GM21576 (cell line): ENCODE data around the gene CASP8AP2.
"Not testable (repeated sequence)": the region's sequence is repeated elsewhere in the genome, so short reads cannot be mapped to it uniquely, and the experiment has no call there.

Experiments
- ATAC-seq: cut with Tn5 transposase; IDR thresholded peaks from one replicate; pipeline ENCODE4 v1.9.1; 2021; ENCODE audit warnings: mild to moderate bottlenecking, moderate library complexity; ENCODE audit not compliant: unreplicated experiment

CASP8AP2 gene

DNA sequence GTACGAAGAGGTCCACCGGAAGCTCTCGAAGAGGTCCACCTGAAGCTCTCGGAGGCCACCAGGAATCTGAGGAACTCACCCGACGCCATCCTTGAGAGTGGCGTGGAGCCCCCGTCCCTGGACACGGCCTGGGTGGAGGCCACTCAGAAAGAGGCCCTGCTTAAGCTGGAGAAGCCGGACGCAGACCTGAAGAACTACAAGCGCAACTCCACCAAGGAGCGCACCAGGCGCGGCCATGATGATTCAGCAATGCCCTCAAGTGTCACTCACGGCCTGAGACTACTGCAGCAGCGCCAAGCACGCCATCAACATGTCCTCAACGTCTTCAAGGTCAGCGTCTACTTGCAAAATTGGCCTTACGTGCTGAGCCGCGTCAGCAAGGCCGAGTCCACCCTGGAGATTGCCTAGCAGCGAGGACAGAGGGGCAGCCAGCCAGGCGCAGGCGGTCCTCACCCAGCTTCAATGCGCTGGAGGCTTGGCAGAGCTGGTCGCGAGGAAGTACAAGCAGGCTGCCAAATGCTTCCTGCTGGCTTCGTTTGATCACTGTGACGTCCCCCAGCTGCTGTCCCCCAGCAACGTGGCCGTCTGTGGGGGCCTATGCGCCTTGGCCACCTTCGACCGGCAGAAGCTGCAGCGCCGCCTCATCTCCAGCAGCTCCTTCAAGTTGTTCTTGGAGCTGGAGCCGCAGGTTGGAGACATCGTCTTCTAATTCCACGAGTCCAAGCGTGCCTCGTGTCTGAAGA is 56.9 kb downstream of the CASP8AP2 start:
- no peak for ATAC-seq

DNA sequence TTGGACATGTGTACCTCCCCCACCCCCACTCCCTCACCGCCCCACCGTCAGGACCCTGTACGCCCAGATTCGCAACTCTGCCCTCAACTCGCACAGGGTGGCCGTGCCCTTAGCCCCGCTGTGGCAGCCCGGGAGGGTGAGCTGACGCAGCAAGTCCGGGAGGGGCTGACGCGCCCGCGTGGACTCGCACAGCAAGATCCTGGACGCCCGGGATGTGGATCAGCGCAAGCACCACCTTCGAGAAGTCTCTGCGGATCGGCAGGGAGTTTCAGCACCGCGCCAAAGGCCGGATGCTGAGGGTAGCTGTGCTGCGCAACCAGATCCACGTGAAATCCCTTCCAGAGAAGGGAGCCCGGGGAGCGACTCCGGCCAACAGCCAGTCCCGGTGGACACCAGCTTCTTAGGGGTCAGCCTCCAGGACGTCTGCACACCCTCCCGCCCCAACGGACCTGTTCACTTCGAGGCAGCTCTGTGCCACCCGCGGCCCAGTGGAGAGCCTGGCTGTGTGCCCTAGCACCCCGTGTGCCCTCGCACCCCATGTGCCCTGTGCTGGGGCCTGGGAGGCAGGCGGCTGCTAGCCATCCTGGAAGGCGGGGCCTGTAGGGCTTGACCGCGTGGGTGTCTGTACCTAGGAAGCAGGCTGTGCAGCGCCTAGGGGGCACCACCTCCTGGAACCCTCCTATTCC is 57.9 kb downstream of the CASP8AP2 start:
- ATAC-seq, result no peak

DNA sequence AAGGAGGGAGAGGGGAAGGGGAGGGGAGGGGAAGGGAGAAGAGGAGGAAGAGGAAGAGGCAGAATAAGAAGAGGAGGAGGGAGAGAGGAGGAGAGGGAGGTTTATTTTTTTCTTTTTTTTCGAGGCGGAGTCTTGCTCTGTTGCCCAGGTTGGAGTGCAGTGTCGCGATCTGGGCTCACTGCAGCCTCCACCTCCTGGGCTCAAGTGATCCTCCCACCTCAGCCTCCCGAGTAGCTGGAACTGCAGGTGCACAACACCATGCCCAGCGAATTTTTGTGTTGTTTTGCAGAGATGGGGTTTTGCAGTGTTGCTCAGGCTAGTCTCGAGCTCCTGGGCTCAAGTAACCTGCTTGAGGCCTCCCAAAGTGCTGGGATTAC is 58.4 kb downstream of the CASP8AP2 start:
- no peak for ATAC-seq

DNA sequence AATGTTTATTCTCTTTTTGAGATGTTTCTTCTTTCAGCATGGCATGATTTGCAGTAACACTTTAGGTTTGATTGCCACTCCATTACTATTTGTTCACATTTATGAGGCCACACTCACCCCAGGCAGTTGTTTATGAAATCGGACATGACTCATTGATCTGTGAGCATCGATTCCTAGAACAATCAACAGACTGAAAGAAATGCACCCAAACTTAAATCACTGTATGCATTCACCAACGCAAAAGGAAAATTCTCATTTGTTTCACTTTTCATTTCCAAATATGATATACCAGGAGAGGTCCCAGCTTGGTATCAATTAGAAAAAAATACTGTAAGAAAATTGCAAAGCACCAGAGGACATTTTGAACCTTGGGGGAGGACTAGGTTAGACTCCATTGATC is 59.2 kb downstream of the CASP8AP2 start:
- ATAC-seq, result no peak

DNA sequence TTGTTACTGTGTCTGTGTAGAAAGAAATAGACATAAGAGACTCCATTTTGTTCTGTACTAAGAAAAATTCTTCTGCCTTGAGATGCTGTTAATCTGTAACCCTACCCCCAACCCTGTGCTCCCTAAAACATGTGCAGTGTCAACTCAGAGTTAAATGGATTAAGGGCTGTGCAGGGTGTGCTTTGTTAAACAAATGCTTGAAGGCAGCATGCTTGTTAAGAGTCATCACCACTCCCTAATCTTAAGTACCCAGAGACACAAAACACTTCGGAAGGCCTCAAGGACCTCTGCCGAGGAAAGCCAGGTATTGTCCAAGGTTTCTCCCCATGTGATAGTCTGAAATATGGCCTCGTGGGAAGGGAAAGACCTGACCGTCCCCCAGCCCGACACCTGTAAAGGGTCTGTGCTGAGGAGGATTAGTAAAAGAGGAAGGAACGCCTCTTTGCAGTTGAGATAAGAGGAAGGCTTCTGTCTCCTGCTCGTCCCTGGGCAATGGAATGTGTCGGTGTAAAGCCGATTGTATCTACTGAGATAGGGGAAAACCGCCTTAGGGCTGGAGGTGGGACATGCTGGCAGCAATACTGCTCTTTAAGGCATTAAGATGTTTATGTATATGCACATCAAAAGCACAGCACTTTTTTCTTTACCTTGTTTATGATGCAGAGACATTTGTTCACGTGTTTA is 61.3 kb downstream of the CASP8AP2 start:
- not testable (repeated sequence) for ATAC-seq

DNA sequence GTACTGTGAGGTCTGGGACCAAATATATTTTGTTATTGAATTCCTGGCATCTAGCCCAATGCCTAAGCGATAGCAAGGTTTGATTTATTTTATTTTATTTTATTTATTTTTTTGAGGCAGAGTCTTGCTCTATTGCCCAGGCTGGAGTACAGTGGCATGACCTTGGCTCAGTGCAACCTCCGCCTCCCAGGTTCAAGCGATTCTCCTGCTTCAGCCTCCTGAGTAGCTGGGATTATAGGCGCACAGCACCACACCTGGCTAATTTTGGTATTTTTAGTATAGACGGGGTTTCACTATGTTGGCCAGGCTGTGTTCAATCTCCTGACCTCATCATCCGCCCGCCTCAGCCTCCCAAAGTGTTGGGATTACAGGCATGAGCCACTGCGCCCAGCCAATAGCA is 62.9 kb downstream of the CASP8AP2 start:
- not testable (repeated sequence) for ATAC-seq

DNA sequence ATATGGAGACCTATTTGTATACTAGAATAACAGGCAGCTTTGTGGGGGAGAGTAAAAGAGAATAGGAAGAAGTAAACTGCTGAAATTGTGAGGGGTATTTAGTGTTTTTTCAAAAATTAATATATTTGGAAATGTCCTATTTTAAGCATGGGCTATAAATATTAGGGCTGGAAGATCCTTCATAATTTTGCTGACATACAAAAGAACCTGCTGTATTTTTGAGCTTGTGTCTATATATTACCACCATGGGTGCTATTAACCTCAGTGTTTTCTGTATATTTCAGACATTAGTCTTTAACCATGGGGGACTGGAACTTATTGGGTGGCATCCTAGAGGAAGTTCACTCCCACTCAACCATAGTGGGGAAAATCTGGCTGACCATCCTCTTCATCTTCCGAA is 64.5 kb downstream of the CASP8AP2 start, which contains the start of gene GJA10:
Gene GJA10 (plus strand): TSS at position 301 of the 400 bp plus-strand sequence. CDS start 0 bp downstream, at position 301.
- ATAC-seq, result no peak

DNA sequence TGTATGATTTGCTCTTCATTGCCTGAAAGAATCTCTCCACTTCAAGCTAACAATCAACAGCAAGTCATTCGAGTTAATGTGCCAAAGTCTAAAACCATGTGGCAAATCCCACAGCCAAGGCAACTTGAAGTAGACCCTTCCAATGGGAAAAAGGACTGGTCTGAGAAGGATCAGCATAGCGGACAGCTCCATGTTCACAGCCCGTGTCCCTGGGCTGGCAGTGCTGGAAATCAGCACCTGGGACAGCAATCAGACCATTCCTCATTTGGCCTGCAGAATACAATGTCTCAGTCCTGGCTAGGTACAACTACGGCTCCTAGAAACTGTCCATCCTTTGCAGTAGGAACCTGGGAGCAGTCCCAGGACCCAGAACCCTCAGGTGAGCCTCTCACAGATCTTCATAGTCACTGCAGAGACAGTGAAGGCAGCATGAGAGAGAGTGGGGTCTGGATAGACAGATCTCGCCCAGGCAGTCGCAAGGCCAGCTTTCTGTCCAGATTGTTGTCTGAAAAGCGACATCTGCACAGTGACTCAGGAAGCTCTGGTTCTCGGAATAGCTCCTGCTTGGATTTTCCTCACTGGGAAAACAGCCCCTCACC is 65.7 kb downstream of the CASP8AP2 start:
- no peak for ATAC-seq

DNA sequence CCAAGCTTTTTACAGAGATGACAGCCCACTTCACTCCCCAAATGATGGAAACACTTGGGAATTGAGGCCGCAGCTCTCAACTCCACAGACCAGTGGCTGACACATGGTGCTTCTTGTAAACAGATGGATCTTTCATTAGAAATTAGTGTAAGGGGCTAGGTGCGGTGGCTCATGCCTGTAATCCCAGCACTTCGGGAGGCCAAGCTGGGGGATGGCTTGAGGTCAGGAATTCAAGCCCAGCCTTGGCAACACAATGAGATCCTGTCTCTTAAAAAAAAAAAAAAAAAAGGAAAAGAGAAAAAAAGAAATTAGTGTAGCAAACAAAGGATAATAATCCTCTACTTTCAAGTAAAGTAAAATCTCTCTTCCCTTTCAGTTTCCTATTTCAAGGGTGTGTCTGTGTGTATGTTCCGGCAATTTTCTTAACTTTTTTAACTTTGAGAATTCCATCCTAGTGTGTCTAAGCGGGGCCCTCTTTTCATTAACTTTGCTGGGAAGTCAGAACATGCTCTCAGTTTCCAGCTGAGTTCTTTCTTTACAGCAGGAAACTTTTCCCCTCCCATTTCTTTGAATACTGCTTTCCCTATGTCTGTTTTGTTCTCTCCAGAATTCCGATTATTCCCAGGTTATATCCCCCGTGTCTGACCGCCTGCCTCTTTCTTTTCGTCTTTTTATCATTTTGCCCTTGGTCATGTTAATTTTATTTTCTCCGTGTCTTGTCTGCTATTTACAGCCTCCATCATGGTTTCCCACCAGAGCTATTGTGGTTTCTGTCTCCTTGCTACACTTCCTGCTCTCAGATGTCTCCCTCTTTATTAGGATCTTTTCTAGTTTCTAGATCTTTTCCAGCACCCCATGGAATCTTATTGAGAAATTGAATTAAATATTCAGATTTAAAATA is 80.6 kb downstream of the CASP8AP2 start:
- ATAC-seq, result not testable (repeated sequence)

DNA sequence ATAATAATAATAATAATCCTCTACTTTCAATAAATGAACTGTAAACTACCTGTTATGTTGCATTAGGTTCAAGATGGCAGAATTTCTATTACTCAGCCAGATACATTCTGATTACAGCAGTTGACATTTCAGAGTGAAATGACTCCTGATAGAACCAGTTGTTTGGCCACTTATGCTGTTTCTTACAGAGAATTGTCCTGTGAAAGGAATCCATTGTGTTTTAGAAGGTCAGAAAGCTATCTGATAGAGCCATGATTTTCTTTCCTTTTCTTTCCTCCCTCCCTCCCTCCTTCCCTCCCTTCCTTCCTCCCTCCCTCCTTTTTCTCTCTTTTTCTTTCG is 81.2 kb downstream of the CASP8AP2 start:
- no peak for ATAC-seq

DNA sequence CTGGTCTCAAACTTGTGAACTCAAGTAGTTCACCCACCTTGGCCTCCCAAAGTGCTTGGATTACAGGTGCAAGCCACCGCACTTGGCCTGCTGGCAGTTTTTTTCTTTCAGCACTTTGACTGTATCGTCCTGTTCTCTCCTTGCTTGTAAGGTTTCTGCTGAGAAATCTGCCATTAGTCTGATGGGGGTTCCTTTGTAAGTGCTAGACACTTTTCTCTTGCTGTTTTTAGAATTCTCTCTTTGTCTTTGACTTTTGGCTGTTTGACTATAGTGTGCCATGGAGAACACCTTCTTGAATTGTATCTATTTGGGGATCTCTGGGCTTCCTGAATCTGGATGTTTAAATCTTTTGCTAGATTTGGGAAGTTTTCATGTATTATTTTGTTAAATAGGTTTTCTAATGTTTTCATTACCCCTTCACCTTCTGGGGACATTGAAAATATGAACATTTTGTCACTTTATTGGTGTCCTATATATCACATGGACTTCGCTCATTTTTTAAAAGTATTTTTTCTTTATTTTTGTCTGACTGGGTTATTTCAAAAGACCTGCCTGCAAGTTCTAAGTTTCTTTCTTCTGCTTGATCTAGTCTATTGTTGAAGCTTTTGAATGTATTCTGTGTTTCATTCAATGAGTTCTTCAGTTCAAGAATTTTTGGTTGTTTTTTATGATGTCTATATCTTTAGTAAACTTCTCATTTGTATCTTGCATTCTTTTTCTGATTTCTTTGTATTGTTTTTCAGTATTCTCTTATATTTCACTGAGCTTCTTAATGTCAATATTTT is 86.6 kb downstream of the CASP8AP2 start:
- no peak for ATAC-seq

DNA sequence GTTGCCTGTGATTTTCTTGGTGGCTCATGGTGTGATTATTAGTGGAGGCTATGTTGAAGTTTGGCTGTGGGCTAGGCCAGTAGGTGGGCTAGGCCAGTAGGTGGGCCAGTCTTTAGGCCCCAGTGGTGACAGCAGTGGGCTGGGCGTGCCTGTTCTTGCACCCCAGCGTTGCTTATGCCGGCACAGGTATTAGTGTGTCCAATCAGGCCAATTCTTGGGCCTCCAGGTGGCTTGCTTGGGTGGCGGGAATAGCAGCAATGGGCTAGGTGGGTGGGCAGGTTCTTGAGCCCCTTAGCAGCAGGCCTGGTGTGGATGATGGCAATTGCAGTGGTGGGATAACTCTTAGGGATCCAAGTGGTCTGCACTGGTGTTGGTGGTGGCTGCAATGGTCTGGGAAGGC is 87.5 kb downstream of the CASP8AP2 start:
- no peak for ATAC-seq

DNA sequence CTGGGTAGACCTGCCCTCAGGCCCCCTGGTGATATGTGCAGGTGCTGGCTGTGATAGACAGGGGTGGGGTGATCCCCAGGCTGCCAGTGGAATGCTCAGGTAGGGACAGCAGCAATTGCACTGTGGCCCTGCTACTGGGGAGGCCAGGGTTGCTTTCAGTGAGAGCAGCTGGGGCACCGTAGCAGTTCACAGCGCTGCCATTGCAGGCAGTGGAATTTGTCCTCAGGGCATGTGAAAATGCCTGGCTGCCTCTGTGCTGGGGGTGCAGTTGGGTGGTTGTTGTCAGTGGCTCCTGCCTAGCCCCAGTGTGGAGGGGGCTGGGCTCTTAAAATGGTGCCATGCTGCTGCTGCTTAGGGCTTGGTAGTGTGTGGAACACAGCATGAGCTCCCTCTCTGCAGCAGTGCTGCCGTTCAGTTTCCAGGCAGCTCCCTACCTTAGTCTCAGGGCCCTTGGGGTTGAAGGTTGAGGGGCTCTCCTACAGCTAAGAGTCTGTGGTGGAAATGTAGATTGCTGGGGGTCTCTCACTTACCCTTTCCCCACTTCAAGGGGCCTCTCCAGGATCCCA is 88.2 kb downstream of the CASP8AP2 start:
- ATAC-seq, result no peak
